Measurements from ENCODE around the gene TRIM21. TPM values are rescaled to one million over a fixed set of nuclear protein-coding genes. Genes with fewer than 3 reads are reported as not detected.

The TRIM21 gene
- total and polyA plus RNA-seq, 2 donors from 2014 or later: 23.1 to 23.5 TPM

DNA sequence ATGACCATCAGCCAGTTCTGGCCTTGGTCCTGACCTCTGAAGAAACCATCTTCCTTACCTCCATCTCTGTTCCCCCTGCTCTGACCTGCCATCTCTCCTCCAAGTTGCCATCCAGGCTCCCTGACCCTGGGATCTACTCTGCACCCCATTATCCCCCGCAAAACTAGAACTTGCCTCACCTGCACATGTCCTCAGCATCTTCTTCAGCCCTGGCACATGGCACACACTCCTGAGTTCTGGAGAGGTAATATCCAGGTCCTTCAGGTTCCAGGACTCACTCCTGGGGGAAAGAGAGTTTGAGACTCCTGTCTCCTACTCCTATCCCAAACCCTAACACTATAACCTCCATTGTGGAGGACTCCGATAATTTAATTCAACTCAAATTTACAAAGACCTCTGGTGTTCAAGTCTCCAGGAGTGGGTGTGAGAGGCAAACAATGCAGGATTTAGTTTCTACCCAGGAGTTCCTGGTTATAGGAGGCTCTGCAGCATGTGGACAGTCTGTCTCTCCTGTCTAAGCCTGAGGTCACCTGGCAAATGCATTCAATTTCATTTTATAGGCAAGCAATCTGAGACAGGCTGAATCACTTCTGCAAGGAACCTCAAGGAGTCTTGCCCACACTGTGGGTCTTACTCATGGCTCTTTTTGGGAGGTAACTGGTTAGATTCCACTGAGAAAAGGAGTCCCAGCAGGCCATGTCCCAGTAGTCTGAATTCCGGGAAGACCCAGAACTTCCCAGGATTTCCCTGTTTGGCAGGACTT lies 7.3 kb downstream of the TRIM21 start:
- FAIRE-seq (no peak), DNase-seq (no peak)
- TF ChIP-seq, protein P1, sequence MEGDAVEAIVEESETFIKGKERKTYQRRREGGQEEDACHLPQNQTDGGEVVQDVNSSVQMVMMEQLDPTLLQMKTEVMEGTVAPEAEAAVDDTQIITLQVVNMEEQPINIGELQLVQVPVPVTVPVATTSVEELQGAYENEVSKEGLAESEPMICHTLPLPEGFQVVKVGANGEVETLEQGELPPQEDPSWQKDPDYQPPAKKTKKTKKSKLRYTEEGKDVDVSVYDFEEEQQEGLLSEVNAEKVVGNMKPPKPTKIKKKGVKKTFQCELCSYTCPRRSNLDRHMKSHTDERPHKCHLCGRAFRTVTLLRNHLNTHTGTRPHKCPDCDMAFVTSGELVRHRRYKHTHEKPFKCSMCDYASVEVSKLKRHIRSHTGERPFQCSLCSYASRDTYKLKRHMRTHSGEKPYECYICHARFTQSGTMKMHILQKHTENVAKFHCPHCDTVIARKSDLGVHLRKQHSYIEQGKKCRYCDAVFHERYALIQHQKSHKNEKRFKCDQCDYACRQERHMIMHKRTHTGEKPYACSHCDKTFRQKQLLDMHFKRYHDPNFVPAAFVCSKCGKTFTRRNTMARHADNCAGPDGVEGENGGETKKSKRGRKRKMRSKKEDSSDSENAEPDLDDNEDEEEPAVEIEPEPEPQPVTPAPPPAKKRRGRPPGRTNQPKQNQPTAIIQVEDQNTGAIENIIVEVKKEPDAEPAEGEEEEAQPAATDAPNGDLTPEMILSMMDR (IDR thresholded peaks at IDR 0.05; ENCODE audit: borderline replicate concordance, extremely low read depth, insufficient read depth): no peak
- Histone ChIP-seq H3K36me3 (ENCODE audit: control insufficient read depth in 2 of 3, insufficient read depth in 3 of 3, low read length in 3 of 3) (peaks cover 2 to 30% (median 26%) of the 10 kb centered on the region in 3 donors), H3K27me3 (ENCODE audit: control insufficient read depth, insufficient read depth, low read length) (no peaks in the 10 kb centered on the region), H3K4me3 (ENCODE audit: low read length in 3 of 3) (no peak overlapping the region), H3K27ac (ENCODE audit: low read depth in 2 of 2, low read length in 2 of 2) (no peak overlapping the region), H3K9me3 (ENCODE audit: control insufficient read depth in 2 of 3, insufficient read depth in 1 of 3, low read length in 3 of 3) (no peaks in the 10 kb centered on the region), H3K9ac (ENCODE audit: low read length in 3 of 3) (no peak overlapping the region), H3K4me1 (ENCODE audit: control insufficient read depth in 2 of 3, insufficient read depth in 2 of 3, low read depth in 1 of 3, low read length in 3 of 3) (no peaks in the 10 kb centered on the region)
- intact Hi-C loops (cut with DNase I): no loop called here

DNA sequence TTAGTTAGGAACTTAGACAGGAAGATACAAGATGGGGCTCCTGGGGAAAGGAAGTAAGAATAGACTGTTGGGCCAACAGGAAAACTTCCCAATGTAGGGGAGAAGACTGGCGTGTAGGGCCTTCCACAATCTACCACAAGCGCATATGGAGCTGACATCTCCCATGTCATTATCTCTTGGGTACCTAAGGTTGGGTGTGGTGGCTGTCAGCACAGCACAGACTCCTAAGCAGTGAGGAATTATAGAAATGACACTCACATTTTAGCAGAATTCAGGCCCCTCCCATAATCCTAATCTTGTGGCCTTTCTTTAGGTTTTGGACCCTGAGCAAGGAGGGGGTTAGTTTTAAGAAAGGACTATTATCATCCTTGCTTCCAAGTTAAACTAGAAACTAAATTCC lies 11.6 kb downstream of the TRIM21 start:
- H3K27me3 ChIP-seq (ENCODE audit: control insufficient read depth, insufficient read depth, low read length): no peaks in the 10 kb centered on the region
- no peaks in the 10 kb centered on the region for H3K4me1 ChIP-seq (ENCODE audit: control insufficient read depth in 2 of 3, insufficient read depth in 2 of 3, low read depth in 1 of 3, low read length in 3 of 3)
- no peak for FAIRE-seq
- H3K9ac ChIP-seq (ENCODE audit: low read length in 3 of 3): no peak overlapping the region
- TF ChIP-seq, protein P1 (IDR thresholded peaks at IDR 0.05; ENCODE audit: borderline replicate concordance, extremely low read depth, insufficient read depth): no peak
- no peak overlapping the region for H3K4me3 ChIP-seq (ENCODE audit: low read length in 3 of 3)
- intact Hi-C loops (cut with DNase I): no loop called here
- no peaks in the 10 kb centered on the region for H3K9me3 ChIP-seq (ENCODE audit: control insufficient read depth in 2 of 3, insufficient read depth in 1 of 3, low read length in 3 of 3)
- H3K36me3 ChIP-seq (ENCODE audit: control insufficient read depth in 2 of 3, insufficient read depth in 3 of 3, low read length in 3 of 3): peaks cover 0 to 11% (median 7%) of the 10 kb centered on the region in 3 donors
- H3K27ac ChIP-seq (ENCODE audit: low read depth in 2 of 2, low read length in 2 of 2): no peak overlapping the region
- no peak for DNase-seq

DNA sequence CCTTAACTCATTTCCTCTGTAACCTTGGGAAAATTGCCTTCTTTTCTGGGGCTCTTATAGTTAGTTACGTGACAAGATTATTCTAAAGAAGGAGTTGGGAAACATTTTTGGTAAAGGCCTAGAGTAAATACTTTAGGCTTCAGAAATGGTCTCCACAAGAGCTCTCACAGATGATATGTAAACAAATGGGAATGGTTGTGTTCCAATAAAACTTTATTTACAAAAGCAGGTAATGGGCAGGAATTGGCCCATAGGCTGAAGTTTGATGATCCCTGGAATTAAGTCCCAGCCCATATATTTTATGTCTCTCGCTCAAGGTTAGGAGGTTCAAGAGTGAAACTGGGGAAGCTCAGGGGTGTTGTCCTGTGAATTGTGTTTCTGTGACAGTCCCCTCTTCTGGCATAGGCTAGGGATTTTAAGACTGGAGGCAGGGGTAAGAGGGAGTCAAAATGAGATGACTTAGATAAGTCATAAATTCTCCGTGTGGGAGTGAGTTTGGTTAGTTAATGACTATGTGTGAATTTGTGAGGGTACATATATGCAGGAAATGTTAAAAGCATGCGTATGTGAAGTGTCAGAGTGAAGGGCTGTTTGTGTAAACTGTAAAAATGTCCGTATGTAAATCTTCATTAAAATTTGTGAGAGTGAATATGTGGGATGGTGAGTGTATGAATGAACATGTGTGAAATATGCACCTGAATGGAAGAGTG lies 17.9 kb downstream of the TRIM21 start:
- no peak overlapping the region for H3K9ac ChIP-seq (ENCODE audit: low read length in 3 of 3)
- TF ChIP-seq, protein P1 (IDR thresholded peaks at IDR 0.05; ENCODE audit: borderline replicate concordance, extremely low read depth, insufficient read depth): no peak
- no peak overlapping the region for H3K27ac ChIP-seq (ENCODE audit: low read depth in 2 of 2, low read length in 2 of 2)
- FAIRE-seq: no peak
- no peaks in the 10 kb centered on the region for H3K9me3 ChIP-seq (ENCODE audit: control insufficient read depth in 2 of 3, insufficient read depth in 1 of 3, low read length in 3 of 3)
- no peaks in the 10 kb centered on the region for H3K4me1 ChIP-seq (ENCODE audit: control insufficient read depth in 2 of 3, insufficient read depth in 2 of 3, low read depth in 1 of 3, low read length in 3 of 3)
- no peak overlapping the region for H3K4me3 ChIP-seq (ENCODE audit: low read length in 3 of 3)
- no peak for DNase-seq
- H3K36me3 ChIP-seq (ENCODE audit: control insufficient read depth in 2 of 3, insufficient read depth in 3 of 3, low read length in 3 of 3): no peaks in the 10 kb centered on the region
- H3K27me3 ChIP-seq (ENCODE audit: control insufficient read depth, insufficient read depth, low read length): no peaks in the 10 kb centered on the region
- intact Hi-C loops (cut with DNase I): no loop called here
